Keratinocyte (primary cell): ENCODE results near the gene AMN.

Source experiments
- EZH2 ChIP-seq: IDR thresholded peaks from one replicate; pipeline ENCODE4 v1.6.1; 2012; ENCODE audit warnings: inconsistent platforms, mild to moderate bottlenecking, low read length, moderate library complexity
- TF ChIP-seq, protein P1 (sequence below), 3 experiments: IDR thresholded peaks in 1 of 3; conservative IDR thresholded peaks in 1 of 3; optimal IDR thresholded peaks in 1 of 3; 2 replicates in 2 of 3; 3 replicates in 1 of 3; pipeline versions ENCODE3 to v1.5.1; 2011; ENCODE audit warnings: low read length in 3 of 3, mild to moderate bottlenecking in 3 of 3, moderate library complexity in 2 of 3, control low read depth in 1 of 3, inconsistent platforms in 1 of 3; ENCODE audit not compliant: insufficient read depth in 2 of 3; ENCODE audit errors: extremely low read depth in 1 of 3

DNA sequence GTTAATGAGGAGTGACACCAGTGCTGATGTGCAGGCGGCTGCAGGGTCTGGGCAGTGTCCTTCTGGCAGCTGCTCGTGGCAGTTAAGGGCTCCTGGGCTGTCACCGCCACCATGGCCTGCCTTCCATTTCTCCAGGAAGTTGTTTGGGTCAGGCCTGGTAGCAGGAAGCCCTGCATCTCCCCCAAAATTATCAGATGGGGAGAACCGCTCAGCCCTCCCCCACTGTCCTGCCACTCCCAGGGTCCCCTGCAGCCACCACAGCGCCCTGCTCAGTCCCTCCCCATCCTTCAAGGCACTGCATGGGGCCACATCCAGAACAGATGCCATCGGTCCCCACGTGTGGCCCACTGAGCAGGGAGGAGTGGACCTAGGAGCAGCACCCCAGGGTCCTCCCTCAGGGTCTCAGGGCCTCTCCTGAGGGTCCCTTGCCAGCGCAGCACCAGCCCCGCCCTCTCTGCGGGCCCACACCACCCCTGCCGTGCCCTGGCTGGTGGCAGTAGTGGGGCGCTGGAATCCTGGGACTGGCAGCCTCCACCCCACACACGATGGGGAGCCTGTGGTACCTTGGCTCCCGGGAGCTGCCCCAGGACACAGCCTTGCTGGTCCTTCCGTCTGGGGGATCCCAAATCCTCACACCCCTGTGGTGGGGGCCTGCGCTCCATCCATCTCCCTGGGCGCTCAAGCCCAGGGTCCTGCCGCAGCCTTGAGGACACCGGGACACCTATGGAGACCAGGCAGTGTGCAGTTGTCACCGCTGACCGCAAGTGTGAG, 10.3 kb upstream of the AMN start:
- TF ChIP-seq, protein P1, sequence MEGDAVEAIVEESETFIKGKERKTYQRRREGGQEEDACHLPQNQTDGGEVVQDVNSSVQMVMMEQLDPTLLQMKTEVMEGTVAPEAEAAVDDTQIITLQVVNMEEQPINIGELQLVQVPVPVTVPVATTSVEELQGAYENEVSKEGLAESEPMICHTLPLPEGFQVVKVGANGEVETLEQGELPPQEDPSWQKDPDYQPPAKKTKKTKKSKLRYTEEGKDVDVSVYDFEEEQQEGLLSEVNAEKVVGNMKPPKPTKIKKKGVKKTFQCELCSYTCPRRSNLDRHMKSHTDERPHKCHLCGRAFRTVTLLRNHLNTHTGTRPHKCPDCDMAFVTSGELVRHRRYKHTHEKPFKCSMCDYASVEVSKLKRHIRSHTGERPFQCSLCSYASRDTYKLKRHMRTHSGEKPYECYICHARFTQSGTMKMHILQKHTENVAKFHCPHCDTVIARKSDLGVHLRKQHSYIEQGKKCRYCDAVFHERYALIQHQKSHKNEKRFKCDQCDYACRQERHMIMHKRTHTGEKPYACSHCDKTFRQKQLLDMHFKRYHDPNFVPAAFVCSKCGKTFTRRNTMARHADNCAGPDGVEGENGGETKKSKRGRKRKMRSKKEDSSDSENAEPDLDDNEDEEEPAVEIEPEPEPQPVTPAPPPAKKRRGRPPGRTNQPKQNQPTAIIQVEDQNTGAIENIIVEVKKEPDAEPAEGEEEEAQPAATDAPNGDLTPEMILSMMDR (optimal IDR thresholded peaks at IDR 0.05 in 1 of 3, IDR thresholded peaks at IDR 0.05 in 1 of 3, conservative IDR thresholded peaks at IDR 0.05 in 1 of 3; ENCODE audit: extremely low read depth in 1 of 3, insufficient read depth in 2 of 3, low read length in 3 of 3), result no peak
- TF ChIP-seq EZH2, result no peak
